Liver (tissue), 3 donors: ENCODE data around the gene ZNF710.

ENCODE experiments used
- EGR1 ChIP-seq, 2 donors: IDR thresholded peaks; 2 replicates each; pipeline ENCODE4 v1.6.1; 2016 to 2018; ENCODE audit warnings: antibody characterized with exemption in 2 of 2, low read depth in 2 of 2
- FOXA1 ChIP-seq: IDR thresholded peaks from 2 replicates; pipeline ENCODE4 v1.6.1; 2016; ENCODE audit warnings: antibody characterized with exemption
- ZBTB33 ChIP-seq: IDR thresholded peaks from 2 replicates; pipeline ENCODE4 v1.6.1; 2016; ENCODE audit warnings: antibody characterized with exemption
- TF ChIP-seq, protein P1 (sequence below): fragments of 150-350 bp; IDR thresholded peaks from 2 replicates; pipeline ENCODE4 v1.5.1; 2017; ENCODE audit warnings: improper control_type of control experiment, low read depth, low read length; ENCODE audit not compliant: missing input control
- TF ChIP-seq, protein P2 (sequence below): IDR thresholded peaks from 2 replicates; pipeline ENCODE4 v1.6.1; 2016; ENCODE audit warnings: antibody characterized with exemption, mild to moderate bottlenecking
- donor health status: healthy.
- donor health status: healthy.

- TF ChIP-seq ZBTB33, result no peak
- TF ChIP-seq FOXA1, result no peak
- TF ChIP-seq, protein P1, sequence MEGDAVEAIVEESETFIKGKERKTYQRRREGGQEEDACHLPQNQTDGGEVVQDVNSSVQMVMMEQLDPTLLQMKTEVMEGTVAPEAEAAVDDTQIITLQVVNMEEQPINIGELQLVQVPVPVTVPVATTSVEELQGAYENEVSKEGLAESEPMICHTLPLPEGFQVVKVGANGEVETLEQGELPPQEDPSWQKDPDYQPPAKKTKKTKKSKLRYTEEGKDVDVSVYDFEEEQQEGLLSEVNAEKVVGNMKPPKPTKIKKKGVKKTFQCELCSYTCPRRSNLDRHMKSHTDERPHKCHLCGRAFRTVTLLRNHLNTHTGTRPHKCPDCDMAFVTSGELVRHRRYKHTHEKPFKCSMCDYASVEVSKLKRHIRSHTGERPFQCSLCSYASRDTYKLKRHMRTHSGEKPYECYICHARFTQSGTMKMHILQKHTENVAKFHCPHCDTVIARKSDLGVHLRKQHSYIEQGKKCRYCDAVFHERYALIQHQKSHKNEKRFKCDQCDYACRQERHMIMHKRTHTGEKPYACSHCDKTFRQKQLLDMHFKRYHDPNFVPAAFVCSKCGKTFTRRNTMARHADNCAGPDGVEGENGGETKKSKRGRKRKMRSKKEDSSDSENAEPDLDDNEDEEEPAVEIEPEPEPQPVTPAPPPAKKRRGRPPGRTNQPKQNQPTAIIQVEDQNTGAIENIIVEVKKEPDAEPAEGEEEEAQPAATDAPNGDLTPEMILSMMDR, result no peak
- no peak for TF ChIP-seq EGR1 (IDR thresholded peaks at IDR 0.05; ENCODE audit: low read depth in 2 of 2)
- TF ChIP-seq, protein P2, sequence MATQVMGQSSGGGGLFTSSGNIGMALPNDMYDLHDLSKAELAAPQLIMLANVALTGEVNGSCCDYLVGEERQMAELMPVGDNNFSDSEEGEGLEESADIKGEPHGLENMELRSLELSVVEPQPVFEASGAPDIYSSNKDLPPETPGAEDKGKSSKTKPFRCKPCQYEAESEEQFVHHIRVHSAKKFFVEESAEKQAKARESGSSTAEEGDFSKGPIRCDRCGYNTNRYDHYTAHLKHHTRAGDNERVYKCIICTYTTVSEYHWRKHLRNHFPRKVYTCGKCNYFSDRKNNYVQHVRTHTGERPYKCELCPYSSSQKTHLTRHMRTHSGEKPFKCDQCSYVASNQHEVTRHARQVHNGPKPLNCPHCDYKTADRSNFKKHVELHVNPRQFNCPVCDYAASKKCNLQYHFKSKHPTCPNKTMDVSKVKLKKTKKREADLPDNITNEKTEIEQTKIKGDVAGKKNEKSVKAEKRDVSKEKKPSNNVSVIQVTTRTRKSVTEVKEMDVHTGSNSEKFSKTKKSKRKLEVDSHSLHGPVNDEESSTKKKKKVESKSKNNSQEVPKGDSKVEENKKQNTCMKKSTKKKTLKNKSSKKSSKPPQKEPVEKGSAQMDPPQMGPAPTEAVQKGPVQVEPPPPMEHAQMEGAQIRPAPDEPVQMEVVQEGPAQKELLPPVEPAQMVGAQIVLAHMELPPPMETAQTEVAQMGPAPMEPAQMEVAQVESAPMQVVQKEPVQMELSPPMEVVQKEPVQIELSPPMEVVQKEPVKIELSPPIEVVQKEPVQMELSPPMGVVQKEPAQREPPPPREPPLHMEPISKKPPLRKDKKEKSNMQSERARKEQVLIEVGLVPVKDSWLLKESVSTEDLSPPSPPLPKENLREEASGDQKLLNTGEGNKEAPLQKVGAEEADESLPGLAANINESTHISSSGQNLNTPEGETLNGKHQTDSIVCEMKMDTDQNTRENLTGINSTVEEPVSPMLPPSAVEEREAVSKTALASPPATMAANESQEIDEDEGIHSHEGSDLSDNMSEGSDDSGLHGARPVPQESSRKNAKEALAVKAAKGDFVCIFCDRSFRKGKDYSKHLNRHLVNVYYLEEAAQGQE, result no peak
These were observed 38.9 kb downstream of the ZNF710 start for GRCh38 chr15:90039996-90040395.
